HG03565 (cell line): ENCODE data around the gene IL1RAPL1.

Experiments
- ATAC-seq: cut with Tn5 transposase; IDR thresholded peaks from one replicate; pipeline ENCODE4 v1.9.1; 2021; ENCODE audit warnings: mild to moderate bottlenecking, moderate library complexity; ENCODE audit not compliant: unreplicated experiment

Gene IL1RAPL1

GRCh38 chrX:29488919-29489318 lies 901.7 kb downstream of the IL1RAPL1 start:
- no peak for ATAC-seq

DNA sequence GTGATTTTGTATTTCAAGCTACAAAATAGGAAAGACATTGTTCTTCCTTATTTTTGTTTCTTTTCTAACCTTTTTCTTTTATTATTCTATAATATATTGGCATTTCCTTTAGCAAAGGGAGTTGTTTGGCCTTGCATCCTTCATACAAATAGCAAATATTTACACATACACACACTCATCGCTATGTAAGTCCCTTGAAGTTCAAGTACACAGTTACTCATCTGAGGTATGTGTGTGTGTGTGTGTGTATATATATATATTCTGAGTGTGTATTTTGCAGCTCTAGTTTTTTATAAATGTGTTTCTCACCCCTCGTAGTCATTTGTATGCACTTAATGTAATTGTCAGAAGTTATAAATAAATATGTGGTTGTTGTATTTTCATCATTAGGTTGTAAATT lies 903.4 kb downstream of the IL1RAPL1 start:
- no peak for ATAC-seq

DNA sequence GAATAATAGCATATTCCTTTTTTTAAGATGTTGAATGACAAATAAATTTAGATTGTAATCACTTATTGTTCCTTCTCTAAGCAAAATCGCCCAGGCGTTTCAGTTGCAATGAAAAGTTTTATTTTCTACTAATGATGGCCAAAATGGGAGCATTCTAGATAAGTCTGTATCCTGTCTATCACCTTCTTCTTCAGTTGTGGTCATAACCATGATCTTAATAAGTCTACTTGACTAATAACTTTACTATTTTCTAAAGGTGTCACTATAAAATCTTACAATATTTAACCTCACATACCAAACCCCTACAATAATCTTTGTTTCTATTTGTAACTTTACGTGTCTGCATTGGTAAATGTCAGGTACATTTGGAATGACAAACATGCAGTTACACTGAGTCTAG lies 904.4 kb downstream of the IL1RAPL1 start:
- ATAC-seq: no peak

- ATAC-seq: no peak
These were observed 909.5 kb downstream of the IL1RAPL1 start for GRCh38 chrX:29496636-29497180.

DNA sequence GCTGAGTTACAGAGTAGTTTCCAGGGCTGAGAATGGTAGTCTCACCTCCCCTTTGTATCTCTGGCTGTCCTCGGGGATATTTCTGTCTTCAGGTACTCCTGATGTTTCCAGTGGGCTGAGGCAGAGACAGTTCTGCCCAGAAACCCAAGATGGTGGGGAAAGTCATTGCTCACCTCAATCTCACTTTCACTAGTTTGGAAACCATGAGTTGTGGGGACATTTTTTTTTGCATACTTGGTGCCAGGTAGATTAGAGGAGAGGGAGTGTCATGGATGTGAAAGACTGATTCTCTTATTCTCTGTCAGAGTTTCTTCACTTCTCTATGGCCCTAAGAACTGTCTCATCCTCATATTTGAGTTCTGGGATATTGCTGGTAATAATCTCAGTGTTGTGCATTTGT lies 919.5 kb downstream of the IL1RAPL1 start:
- no peak for ATAC-seq

DNA sequence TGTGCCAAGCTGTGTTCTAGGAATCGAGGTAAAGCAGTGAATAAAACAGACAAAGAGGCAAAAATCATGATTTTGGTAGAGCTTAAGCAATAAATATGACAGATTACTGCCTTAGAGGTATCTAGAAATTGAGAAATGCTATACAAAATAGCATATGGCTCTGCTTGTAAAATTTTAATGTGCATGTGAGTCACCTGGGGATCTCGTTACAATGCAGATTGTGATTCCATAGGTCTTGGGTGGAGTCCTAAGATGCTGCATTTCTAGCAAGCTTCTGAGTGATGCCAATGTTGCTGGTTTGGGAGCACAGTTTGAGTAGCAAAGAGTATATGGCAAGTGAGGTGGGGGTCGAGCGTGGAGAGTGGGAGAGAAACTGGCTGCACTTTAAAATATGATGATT lies 930.9 kb downstream of the IL1RAPL1 start:
- ATAC-seq: no peak

DNA sequence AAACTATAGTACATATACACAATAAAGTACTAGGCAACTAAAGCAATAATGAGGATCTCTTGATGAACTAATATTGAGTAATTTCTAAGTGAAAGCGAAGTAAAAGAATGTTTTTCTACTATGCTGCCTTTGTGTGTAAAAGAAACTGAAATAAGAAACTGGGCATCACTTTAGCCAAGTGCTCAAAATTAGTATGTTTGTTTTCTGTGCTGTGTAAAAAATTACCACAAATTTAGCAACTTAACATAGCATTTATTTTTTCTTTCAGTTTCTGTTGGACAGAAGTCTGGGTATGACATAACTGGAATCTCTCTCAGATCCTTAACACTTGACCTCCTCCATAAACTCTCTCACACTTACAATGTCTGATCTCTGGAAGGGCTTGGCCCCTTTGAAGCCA lies 941.0 kb downstream of the IL1RAPL1 start:
- ATAC-seq: peak; percentile 52

DNA sequence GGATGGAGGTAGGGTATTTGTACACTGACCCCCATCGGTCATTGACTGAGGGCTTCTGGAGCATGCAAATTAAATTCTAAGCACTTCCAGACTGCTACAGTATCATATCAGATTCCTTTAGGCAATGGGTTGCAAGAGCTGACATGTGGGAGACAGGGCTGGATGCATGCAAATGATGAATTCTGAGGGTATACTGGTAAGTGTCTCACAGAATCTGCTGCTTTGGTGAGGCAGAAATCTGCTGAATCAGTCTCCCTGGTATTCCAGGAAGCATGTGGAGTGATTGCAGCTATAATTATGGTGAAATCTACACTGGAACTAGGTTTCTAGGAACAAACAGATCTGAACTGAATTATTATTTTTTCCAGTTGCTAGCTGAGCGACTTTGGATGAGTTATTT lies 943.3 kb downstream of the IL1RAPL1 start:
- ATAC-seq: no peak

DNA sequence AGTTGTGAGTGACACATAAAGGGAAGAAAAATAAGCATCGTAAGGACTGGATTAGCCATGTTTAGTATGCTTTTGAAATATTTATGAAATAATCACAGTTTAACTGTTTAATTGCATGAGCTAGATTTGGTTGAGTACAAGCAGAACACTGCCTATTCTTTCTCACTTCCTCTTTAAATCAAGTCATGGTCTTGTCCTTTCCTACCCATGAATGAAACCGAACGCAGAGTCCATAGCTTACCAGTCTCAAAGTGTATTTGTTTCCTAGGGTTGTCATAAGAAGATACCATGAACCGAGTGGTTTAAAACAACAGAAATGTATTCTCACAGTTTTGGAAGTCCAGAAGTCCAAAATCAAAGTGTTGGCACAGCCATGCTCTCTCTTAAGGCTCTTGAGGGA lies 944.1 kb downstream of the IL1RAPL1 start:
- ATAC-seq: peak; percentile 87

- ATAC-seq: no peak
These were observed 948.2 kb downstream of the IL1RAPL1 start for GRCh38 chrX:29535212-29536162.

GRCh38 chrX:29541038-29541437 lies 953.8 kb downstream of the IL1RAPL1 start:
- ATAC-seq: no peak

- ATAC-seq: no peak
These were observed 954.9 kb downstream of the IL1RAPL1 start for GRCh38 chrX:29542152-29542551.

DNA sequence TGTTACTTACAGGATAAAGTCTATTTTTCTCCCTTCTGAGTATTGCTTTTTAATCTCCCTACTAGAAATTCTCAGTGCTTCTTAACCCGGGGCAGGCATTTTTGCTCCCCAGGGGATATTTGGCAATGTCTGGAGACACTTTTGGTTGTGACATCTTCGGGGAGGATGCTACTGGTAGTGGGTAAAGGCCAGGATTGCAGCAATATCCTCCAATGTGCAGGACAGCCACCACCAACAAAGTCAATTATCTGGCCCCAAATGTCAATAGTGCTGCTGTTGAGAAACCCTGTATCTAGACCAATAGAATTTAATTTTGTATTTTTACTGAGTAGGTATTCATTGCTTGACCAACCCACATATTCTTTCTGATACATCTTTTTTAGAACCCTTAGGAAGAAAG lies 958.6 kb downstream of the IL1RAPL1 start:
- ATAC-seq: no peak

GRCh38 chrX:29547877-29548276 lies 960.6 kb downstream of the IL1RAPL1 start:
- ATAC-seq: no peak

- ATAC-seq: no peak
These were observed 966.3 kb downstream of the IL1RAPL1 start for GRCh38 chrX:29553542-29553941.

DNA sequence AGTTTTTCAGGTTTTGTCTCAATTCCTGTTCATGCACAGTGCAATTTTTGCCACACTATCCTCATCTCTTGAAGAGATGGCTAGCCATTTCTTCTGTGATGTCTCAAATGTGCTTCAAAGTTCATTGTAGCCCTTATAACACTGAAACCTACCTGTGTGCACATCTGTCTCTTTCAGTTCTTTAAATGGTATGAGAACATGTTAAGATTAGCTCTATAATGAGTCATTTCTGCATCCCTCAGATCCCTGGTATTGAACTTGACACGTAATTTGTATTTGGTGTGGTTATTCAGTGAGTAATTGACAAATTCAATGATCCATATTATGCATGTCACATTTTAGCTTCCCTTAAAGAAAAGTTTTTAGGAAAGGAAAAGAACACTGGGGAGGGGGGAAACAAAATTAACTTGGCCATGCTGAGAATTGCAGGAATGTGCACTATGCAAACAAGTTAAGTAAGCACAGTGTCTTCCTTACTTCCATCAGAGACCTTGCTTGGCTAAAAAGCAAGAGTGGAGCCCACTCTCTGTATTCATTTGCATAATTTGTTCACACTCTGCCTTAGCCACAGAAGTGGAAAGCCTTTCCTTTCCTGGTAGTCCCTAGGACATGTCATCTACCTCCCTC lies 968.3 kb downstream of the IL1RAPL1 start:
- ATAC-seq: peak; percentile 98

DNA sequence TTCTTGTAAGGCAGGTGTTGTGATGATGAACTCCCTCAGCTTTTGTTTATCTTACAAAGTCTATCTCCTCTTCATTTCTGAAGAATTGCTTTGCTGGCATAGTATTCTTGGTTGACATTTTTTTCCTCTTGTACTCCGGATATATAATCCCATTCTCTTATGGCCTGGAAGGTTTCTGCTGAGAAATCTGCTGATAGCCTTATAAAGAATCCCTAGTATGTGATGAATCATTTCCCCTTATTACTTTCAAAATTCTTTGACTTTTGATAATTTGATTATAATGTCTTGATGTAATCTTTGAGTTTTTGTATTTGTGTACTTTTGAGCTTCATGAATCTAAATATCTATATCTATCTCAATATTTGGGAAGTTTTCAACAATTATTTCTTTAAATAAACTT lies 972.8 kb downstream of the IL1RAPL1 start:
- no peak for ATAC-seq

GRCh38 chrX:29561417-29561816 lies 974.2 kb downstream of the IL1RAPL1 start:
- ATAC-seq: no peak

DNA sequence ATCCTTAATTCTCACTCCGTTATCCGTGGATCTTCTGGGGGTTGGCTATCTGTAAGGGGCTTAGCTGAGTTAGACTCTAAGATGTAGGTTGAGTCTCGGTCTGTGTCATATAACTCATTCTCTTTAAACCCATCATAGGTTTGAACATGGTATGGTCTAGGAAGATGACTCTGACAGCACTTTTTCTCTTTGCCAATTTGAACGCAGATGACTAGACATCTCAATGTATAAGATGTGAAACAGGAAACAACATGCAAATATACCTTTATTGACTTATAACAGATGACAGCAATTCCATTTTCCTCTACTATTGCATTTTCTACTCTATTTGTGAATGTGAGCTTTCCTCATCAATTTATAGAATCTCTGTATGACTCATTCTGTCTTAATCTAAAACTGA lies 993.3 kb downstream of the IL1RAPL1 start:
- no peak for ATAC-seq

DNA sequence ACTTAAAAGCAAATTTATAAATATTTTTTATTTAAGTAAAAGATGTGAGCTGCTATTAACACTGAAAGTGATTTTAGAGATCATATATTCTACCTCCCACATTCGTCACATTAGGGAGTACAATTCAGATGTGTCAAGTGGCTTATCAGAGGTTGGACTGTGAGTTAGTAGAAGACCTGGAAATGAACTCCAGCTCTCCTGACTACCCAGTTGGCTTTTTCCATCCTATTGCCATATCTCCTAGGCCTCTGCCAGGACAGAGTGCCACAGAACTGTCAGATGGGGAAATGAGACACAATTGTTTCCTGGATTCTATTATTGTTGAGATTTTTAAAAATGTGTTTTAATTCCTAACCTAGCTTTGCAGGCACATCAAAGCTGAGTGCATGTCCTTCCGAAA lies 994.0 kb downstream of the IL1RAPL1 start:
- ATAC-seq: no peak

DNA sequence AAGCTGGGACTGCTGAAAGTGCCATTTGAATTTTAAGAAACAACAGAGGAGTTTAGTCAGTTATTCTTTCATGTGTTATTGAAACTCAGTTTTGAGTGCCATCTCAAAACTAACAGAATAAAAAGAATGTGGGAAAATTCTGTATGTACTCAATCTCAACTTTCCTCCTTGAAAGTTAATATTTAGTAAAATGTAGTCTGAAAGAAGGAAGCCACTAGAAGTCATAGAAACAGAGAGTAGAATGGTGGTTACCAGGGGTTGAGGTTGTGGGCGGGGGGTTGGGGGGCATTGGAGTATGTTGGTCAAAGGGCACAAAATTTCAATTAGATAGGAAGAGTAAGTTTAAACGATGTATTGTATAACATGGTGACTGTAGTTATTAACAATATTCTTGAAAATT lies 999.9 kb downstream of the IL1RAPL1 start:
- no peak for ATAC-seq

GRCh38 chrX:29590921-29591320 lies 1003.7 kb downstream of the IL1RAPL1 start:
- ATAC-seq: no peak
